Stimulated activated CD4-positive, alpha-beta T cell treated with anti-CD3 and anti-CD28 coated beads, Interleukin-1b, Interleukin-23, amount 100 ng/mL, for 4 hours (primary cell): ENCODE data around the gene RAD23A.
"Not testable (repeated sequence)": the region's sequence is repeated elsewhere in the genome, so short reads cannot be mapped to it uniquely, and the experiment has no call there.

ENCODE experiments used
- DNase-seq, 2 donors: peaks; one replicate each; pipeline ENCODE4 v3.0.0-alpha.2; 2020; ENCODE audit warnings: low read depth in 2 of 2

RAD23A gene

GRCh38 chr19:12955575-12955974 is 9.9 kb downstream of the RAD23A start:
- DNase-seq, result not testable (repeated sequence)

GRCh38 chr19:12955996-12956395 is 10.3 kb downstream of the RAD23A start:
- no peak for DNase-seq

- peak; percentile 70 to 81 for DNase-seq
Measured at GRCh38 chr19:12956446-12957388, 11.1 kb downstream of the RAD23A start, which contains the start of gene GADD45GIP1. Gene GADD45GIP1, minus strand, starts transcription at chr19:12957223. Its CDS starts 11 bp downstream, at chr19:12957212.

GRCh38 chr19:12957389-12957952 is 11.8 kb downstream of the RAD23A start:
- DNase-seq, result not testable (repeated sequence)

- DNase-seq, result no peak
Measured at GRCh38 chr19:12959481-12959880, 13.8 kb downstream of the RAD23A start.

GRCh38 chr19:12965017-12965811 is 19.6 kb downstream of the RAD23A start:
- DNase-seq, result peak; percentile 75 to 82

GRCh38 chr19:12965812-12966135 is 20.1 kb downstream of the RAD23A start:
- DNase-seq, result no peak

GRCh38 chr19:12967907-12968306 is 22.2 kb downstream of the RAD23A start:
- no peak for DNase-seq

GRCh38 chr19:12969292-12969988 is 23.8 kb downstream of the RAD23A start, which contains the start of gene DAND5:
Gene DAND5, plus strand, starts transcription at chr19:12969576. Its CDS starts 85 bp downstream, at chr19:12969661.
- DNase-seq, result no peak

- DNase-seq, result no peak
Measured at GRCh38 chr19:12970070-12970820, 24.6 kb downstream of the RAD23A start.

- no peak for DNase-seq
Measured at GRCh38 chr19:12973236-12973635, 27.6 kb downstream of the RAD23A start.

GRCh38 chr19:12974301-12975220 is 28.9 kb downstream of the RAD23A start:
- DNase-seq, result no peak

- no peak for DNase-seq
Measured at GRCh38 chr19:12975221-12975741, 29.6 kb downstream of the RAD23A start.

- not testable (repeated sequence) for DNase-seq
Measured at GRCh38 chr19:12976109-12976508, 30.4 kb downstream of the RAD23A start.

- no peak for DNase-seq
Measured at GRCh38 chr19:12979974-12980373, 34.3 kb downstream of the RAD23A start.

GRCh38 chr19:12982648-12983047 is 37.0 kb downstream of the RAD23A start:
- no peak for DNase-seq

GRCh38 chr19:12983091-12983490 is 37.4 kb downstream of the RAD23A start:
- DNase-seq, result no peak

GRCh38 chr19:12983542-12984142 is 38.0 kb downstream of the RAD23A start:
- peak; percentile 78 to 80 for DNase-seq

- no peak for DNase-seq
Measured at GRCh38 chr19:12984143-12984627, 38.5 kb downstream of the RAD23A start.
